GM12891 (cell line): ENCODE data around the gene PTGER1.

Experiments
- POLR2A ChIP-seq: IDR thresholded peaks from 2 replicates; pipeline ENCODE4 v1.6.1; 2011; ENCODE audit warnings: low read depth, low read length, control low read depth
- TAF1 ChIP-seq: IDR thresholded peaks from 2 replicates; pipeline ENCODE4 v1.6.1; 2011; ENCODE audit warnings: low read depth, low read length, control low read depth

DNA sequence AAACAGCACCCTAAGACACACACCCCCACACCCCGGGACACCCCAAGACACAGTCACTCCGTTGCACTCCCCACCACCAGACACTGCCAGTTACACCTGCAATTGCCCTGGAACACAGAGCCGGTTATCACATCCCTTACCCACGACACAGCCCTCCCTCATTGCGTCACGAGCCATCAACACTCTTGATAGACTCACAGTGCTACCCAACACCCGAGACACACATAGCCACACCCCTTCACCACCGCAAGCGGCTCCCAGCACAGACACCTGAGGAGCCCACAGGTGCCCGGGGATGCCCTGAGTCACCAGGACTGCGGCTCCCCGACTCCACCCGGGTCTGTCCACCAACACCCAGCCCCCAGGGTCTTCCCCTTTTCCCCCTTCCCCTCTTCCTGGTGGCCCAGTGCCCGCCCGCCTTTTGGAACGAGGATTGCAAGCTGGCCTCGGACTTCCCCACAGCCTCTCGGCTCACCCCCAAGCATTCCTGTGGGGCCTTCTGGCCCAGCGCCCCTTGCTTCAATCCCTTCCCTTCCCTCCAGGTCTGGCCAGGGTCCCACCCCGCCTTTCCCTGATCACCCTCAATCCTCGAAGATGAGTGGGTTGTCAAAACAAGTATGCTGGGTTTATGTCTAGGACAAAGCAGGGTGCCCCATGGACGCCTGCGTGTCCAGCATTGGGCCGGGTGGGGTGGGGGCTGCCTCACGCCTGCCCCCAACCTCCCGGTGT, 1.7 kb upstream of the PTGER1 start:
- TF ChIP-seq POLR2A (no peak), TAF1 (no peak)
